BE2C (cell line): ENCODE results near the gene KHSRP.

Experiments used
- DNase-seq: peaks from one replicate; pipeline ENCODE4 v3.0.0-alpha.2; 2020
- H3K27me3 ChIP-seq: fragments of 250-450 bp; sonication (Bioruptor Pico); 2 replicates; pipeline ENCODE4 v1.5.1; 2020; ENCODE audit warnings: mild to moderate bottlenecking
- H3K36me3 ChIP-seq: fragments of 250-450 bp; sonication (Bioruptor Pico); 2 replicates; pipeline ENCODE4 v1.5.1; 2020; ENCODE audit warnings: mild to moderate bottlenecking
- H3K4me1 ChIP-seq: fragments of 250-450 bp; sonication (Bioruptor Pico); 2 replicates; pipeline ENCODE4 v1.5.1; 2020
- H3K4me3 ChIP-seq: 2 replicates; pipeline ENCODE4 v1.5.1; 2011; ENCODE audit warnings: low read depth, low read length
- H3K9me3 ChIP-seq: fragments of 250-450 bp; sonication (Bioruptor Pico); 2 replicates; pipeline ENCODE4 v1.5.1; 2020
- TF ChIP-seq, protein P1 (sequence below): IDR thresholded peaks from 2 replicates; pipeline ENCODE4 v1.5.1; 2012; ENCODE audit warnings: mild to moderate bottlenecking, low read depth, low read length

KHSRP gene

DNA sequence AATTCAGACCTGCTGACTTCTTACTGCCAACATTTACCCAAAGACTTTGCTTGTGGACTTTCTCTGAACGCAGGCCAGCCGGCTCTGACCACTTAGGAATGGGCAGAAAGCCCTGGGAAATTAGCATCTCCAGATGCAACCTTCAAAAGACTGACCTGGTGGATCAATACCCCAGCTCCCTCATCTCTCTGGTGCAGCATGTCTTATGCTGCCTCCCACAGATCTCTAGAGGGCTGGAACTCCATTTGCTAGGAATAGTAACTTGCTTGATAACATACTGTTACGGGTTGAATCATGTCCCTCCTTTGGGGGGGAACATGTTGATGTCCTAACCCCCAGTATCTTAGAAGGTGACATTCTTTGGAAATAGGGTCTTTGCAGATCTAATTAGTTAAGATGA lies 21.8 kb upstream of the KHSRP start:
- Histone ChIP-seq H3K4me1 (no peaks in the 10 kb centered on the region), H3K36me3 (no peaks in the 10 kb centered on the region), H3K4me3 (no peak overlapping the region), H3K27me3 (no peaks in the 10 kb centered on the region), H3K9me3 (no peaks in the 10 kb centered on the region; the same call in 1 of the 2 replicates)
- no peak for DNase-seq
- TF ChIP-seq, protein P1, sequence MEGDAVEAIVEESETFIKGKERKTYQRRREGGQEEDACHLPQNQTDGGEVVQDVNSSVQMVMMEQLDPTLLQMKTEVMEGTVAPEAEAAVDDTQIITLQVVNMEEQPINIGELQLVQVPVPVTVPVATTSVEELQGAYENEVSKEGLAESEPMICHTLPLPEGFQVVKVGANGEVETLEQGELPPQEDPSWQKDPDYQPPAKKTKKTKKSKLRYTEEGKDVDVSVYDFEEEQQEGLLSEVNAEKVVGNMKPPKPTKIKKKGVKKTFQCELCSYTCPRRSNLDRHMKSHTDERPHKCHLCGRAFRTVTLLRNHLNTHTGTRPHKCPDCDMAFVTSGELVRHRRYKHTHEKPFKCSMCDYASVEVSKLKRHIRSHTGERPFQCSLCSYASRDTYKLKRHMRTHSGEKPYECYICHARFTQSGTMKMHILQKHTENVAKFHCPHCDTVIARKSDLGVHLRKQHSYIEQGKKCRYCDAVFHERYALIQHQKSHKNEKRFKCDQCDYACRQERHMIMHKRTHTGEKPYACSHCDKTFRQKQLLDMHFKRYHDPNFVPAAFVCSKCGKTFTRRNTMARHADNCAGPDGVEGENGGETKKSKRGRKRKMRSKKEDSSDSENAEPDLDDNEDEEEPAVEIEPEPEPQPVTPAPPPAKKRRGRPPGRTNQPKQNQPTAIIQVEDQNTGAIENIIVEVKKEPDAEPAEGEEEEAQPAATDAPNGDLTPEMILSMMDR = no peak

- TF ChIP-seq, protein P1 = no peak
- H3K36me3 ChIP-seq = no peaks in the 10 kb centered on the region
Observed at GRCh38 chr19:6443986-6444385, 19.4 kb upstream of the KHSRP start.

GRCh38 chr19:6442087-6442688 lies 17.6 kb upstream of the KHSRP start:
- H3K4me3 ChIP-seq = no peak overlapping the region
- H3K27me3 ChIP-seq = no peaks in the 10 kb centered on the region
- no peaks in the 10 kb centered on the region for H3K36me3 ChIP-seq
- TF ChIP-seq, protein P1 = no peak
- DNase-seq = no peak
- no peaks in the 10 kb centered on the region; the same call in 1 of the 2 replicates for H3K9me3 ChIP-seq
- H3K4me1 ChIP-seq = no peaks in the 10 kb centered on the region

More at GRCh38 chr19:6443986-6444385, 19.4 kb upstream of the KHSRP start:
- Histone ChIP-seq H3K9me3 (no peaks in the 10 kb centered on the region; the same call in 1 of the 2 replicates), H3K27me3 (no peaks in the 10 kb centered on the region), H3K4me3 (no peak overlapping the region), H3K4me1 (no peaks in the 10 kb centered on the region)
- no peak for DNase-seq

- Histone ChIP-seq H3K27me3 (no peaks in the 10 kb centered on the region), H3K36me3 (no peaks in the 10 kb centered on the region), H3K9me3 (no peaks in the 10 kb centered on the region), H3K4me1 (no peaks in the 10 kb centered on the region), H3K4me3 (no peak overlapping the region)
- no peak for DNase-seq
- TF ChIP-seq, protein P1 = no peak
Observed at GRCh38 chr19:6440905-6441304, 16.3 kb upstream of the KHSRP start.

DNA sequence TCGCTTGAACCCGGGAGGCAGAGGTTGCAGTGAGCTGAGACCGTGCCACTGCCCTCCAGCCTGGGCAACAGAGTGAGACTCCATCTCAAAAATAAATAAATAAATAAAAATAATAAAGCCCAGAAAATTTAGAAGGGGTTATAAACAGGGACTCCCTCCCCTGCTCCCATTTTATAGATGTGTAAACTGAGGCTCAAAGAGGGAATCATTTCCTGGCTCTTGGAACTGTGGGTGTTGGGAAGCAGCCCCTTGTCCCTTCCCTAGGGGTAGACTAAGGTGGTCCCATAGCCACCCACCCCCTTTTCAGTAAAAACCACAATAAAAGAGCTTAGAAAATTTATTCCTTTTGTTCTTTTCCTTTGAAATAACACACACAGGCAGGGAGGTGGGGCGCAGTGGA lies 15.1 kb upstream of the KHSRP start:
- TF ChIP-seq, protein P1 = no peak

GRCh38 chr19:6433663-6434062 lies 9.1 kb upstream of the KHSRP start, which contains the start of gene SLC25A41:
Gene SLC25A41 (minus strand): TSS chr19:6433763. CDS start chr19:6433693, 70 bp downstream.
- no peaks in the 10 kb centered on the region for H3K9me3 ChIP-seq
- no peaks in the 10 kb centered on the region for H3K4me1 ChIP-seq
- peaks cover 4% of the 10 kb centered on the region for H3K27me3 ChIP-seq
- TF ChIP-seq, protein P1 = no peak
- H3K36me3 ChIP-seq = no peaks in the 10 kb centered on the region
- H3K4me3 ChIP-seq = no peak within 1 kb of the TSS
- DNase-seq = no peak

More for the DNA sequence above, 15.1 kb upstream of the KHSRP start:
- H3K9me3 ChIP-seq = no peaks in the 10 kb centered on the region
- DNase-seq = no peak
- H3K36me3 ChIP-seq = no peaks in the 10 kb centered on the region
- no peak overlapping the region for H3K4me3 ChIP-seq
- H3K4me1 ChIP-seq = no peaks in the 10 kb centered on the region
- H3K27me3 ChIP-seq = no peaks in the 10 kb centered on the region
